Panc1 (cell line): ENCODE measurements around the gene MGMT. TPM values are rescaled to one million over a fixed set of nuclear protein-coding genes. Genes with fewer than 3 reads are reported as not detected.

ENCODE experiments used
- ATAC-seq: fragments of 200-7000 bp; cut with Tn5 transposase; 2 replicates; pipeline ENCODE4 v1.9.1; 2020; ENCODE audit warnings: mild to moderate bottlenecking, moderate library complexity
- BruUV-seq: library from RNA; stranded (reverse); fragments of 400-500 nt; replicated peaks from 2 replicates; lab custom pipeline; 2021; lab: Mats Ljungman, UMichigan
- CTCF ChIA-PET: fragments of 300-600 bp; sonication (Branson Sonifier 250); formaldehyde crosslinking; loops from one replicate; lab custom pipeline; 2022; ENCODE audit warnings: antibody characterized with exemption; lab: Charles Lee
- POLR2A ChIA-PET: fragments of 300-600 bp; sonication (Branson Sonifier 250); formaldehyde crosslinking; loops from one replicate; lab custom pipeline; 2022; ENCODE audit warnings: antibody characterized with exemption; lab: Charles Lee
- DNase-seq: peaks from one replicate; pipeline ENCODE4 v3.0.0-alpha.2; 2010; ENCODE audit warnings: low read depth, low spot score
- H3K27ac ChIP-seq: 2 replicates; pipeline ENCODE4 v1.5.1; 2011; ENCODE audit warnings: mild to moderate bottlenecking, low read length, inconsistent platforms
- H3K27me3 ChIP-seq: fragments of 200-500 bp; sonication (Bioruptor generic); 2 replicates; pipeline ENCODE4 v1.6.0; 2014; ENCODE audit warnings: low read length, inconsistent platforms; ENCODE audit not compliant: control insufficient read depth, insufficient read depth
- H3K36me3 ChIP-seq: fragments of 200-500 bp; sonication (Bioruptor generic); 2 replicates; pipeline ENCODE4 v1.5.1; 2014; ENCODE audit warnings: inconsistent platforms, mild to moderate bottlenecking, low read length, moderate library complexity; ENCODE audit not compliant: control insufficient read depth, insufficient read depth
- H3K4me1 ChIP-seq: 2 replicates; pipeline ENCODE4 v1.5.1; 2011; ENCODE audit warnings: inconsistent platforms, mild to moderate bottlenecking, low read length, moderate library complexity; ENCODE audit not compliant: control insufficient read depth, insufficient read depth
- H3K4me3 ChIP-seq, 2 experiments: 2 replicates each; pipeline ENCODE4 v1.5.1; 2011 to 2012; ENCODE audit warnings: low read depth in 2 of 2, low read length in 2 of 2, mild to moderate bottlenecking in 2 of 2, inconsistent platforms in 1 of 2, moderate library complexity in 1 of 2
- H3K9me3 ChIP-seq: fragments of 200-500 bp; sonication (Bioruptor generic); 2 replicates; pipeline ENCODE4 v1.5.1; 2014; ENCODE audit warnings: low read depth, mild to moderate bottlenecking, inconsistent platforms, low read length, moderate library complexity; ENCODE audit not compliant: control insufficient read depth, insufficient read depth
- CTCF ChIP-seq: fragments of 450-650 bp; IDR thresholded peaks from 2 replicates; pipeline ENCODE4 v1.5.1; 2017; ENCODE audit warnings: mild to moderate bottlenecking
- POLR2AphosphoS5 ChIP-seq: IDR thresholded peaks from 2 replicates; pipeline ENCODE4 v1.6.1; 2012; ENCODE audit warnings: mild to moderate bottlenecking, low read depth, low read length, moderate library complexity
- REST ChIP-seq, 2 experiments: IDR thresholded peaks; 2 replicates each; pipeline ENCODE4 v1.6.1; 2011 to 2012; ENCODE audit warnings: low read depth in 2 of 2, control low read depth in 1 of 2, low read length in 1 of 2, mild to moderate bottlenecking in 1 of 2, moderate library complexity in 1 of 2; ENCODE audit not compliant: insufficient read depth in 1 of 2
- SIN3A ChIP-seq: IDR thresholded peaks from 2 replicates; pipeline ENCODE4 v1.6.1; 2012; ENCODE audit warnings: low read depth, mild to moderate bottlenecking, low read length, moderate library complexity, borderline replicate concordance; ENCODE audit not compliant: insufficient read depth
- TCF7L2 ChIP-seq: IDR thresholded peaks from 2 replicates; pipeline ENCODE4 v1.6.1; 2011; ENCODE audit warnings: mild to moderate bottlenecking, low read depth, low read length, inconsistent platforms
- in situ Hi-C: cut with HindIII; loops from 2 replicates; pipeline ENCODE4 v1.10.0; 2016; ENCODE audit warnings: low sequenced_read_pairs, low pct_unique_long_range_greater_than_20kb
- intact Hi-C: fragments of 100-400 bp; cut with micrococcal nuclease; formaldehyde crosslinking; loops from one replicate; pipeline ENCODE4 v1.10.0; 2022; ENCODE audit not compliant: unreplicated experiment
- total RNA-seq: library from RNA; stranded (reverse); gene quantifications from one replicate; pipeline ENCODE4 v1.2.1, GENCODE V29; 2021; ENCODE audit not compliant: unreplicated experiment

Gene MGMT
- total RNA-seq, 1 experiment from 2014 or later, result 27.3 TPM

- Histone ChIP-seq H3K4me3 (no peak overlapping the region), H3K27ac (no peak overlapping the region), H3K9me3 (no peaks in the 10 kb centered on the region), H3K4me1 (no peaks in the 10 kb centered on the region), H3K36me3 (no peaks in the 10 kb centered on the region), H3K27me3 (no peaks in the 10 kb centered on the region)
- DNase-seq (no peak), ATAC-seq (no peak)
- ChIA-PET POLR2A (no interaction called here), CTCF (no interaction called here)
- intact Hi-C loops, result no loop called here
- TF ChIP-seq TCF7L2, result no peak
- no peak for TF ChIP-seq POLR2AphosphoS5
- TF ChIP-seq REST (IDR thresholded peaks at IDR 0.05; ENCODE audit: insufficient read depth in 1 of 2, low read depth in 2 of 2, low read length in 1 of 2), result no peak
- TF ChIP-seq CTCF, result no peak
- no peak for TF ChIP-seq SIN3A
- in situ Hi-C loops, result no loop called here
- BruUV-seq, result no TSS peak
Measured at GRCh38 chr10:129787557-129787956, 320.5 kb downstream of the MGMT start.

- no peak overlapping the region for H3K27ac ChIP-seq
- no peak for DNase-seq
- no peaks in the 10 kb centered on the region for H3K36me3 ChIP-seq
- H3K27me3 ChIP-seq, result no peaks in the 10 kb centered on the region
- POLR2A ChIA-PET, result no interaction called here
- H3K4me3 ChIP-seq, result no peak overlapping the region
- CTCF ChIA-PET, result no interaction called here
- ATAC-seq, result no peak
- BruUV-seq, result no TSS peak
- H3K9me3 ChIP-seq, result no peaks in the 10 kb centered on the region
- in situ Hi-C loops, result no loop called here
- intact Hi-C loops, result no loop called here
- no peak for TF ChIP-seq CTCF
- no peak for TF ChIP-seq POLR2AphosphoS5
- no peak for TF ChIP-seq TCF7L2
- no peak for TF ChIP-seq REST (IDR thresholded peaks at IDR 0.05; ENCODE audit: insufficient read depth in 1 of 2, low read depth in 2 of 2, low read length in 1 of 2)
- no peak for TF ChIP-seq SIN3A
- no peaks in the 10 kb centered on the region for H3K4me1 ChIP-seq
Measured at GRCh38 chr10:129788215-129788614, 321.2 kb downstream of the MGMT start.
